NCI-H226 (cell line): ENCODE data around the gene ACOT11.
"Not testable (repeated sequence)": the region's sequence is repeated elsewhere in the genome, so short reads cannot be mapped to it uniquely, and the experiment has no call there.

Experiments
- DNase-seq: peaks from one replicate; pipeline ENCODE4 v3.0.0-alpha.2; 2015

Gene ACOT11

DNA sequence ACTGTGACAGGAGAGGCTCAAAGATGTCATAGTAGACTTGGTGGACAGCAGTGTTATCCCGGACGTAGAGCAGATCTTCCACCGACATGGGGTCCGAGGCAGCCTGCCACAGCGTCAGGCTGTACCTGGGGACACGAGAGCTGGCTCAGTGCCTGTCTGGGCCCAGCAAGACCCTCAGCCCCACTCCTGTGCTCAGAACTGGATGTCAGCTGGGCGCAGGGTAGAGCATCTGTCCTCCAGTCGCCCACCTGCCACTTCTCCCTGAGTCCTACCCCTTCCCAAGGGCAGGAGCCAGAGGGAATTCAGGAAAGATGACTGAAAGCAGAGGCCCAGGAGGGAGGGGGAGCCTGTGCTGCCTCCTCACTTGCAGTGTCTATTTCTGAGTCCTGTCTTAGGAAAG is 63.6 kb downstream of the ACOT11 start:
- no peak for DNase-seq

DNA sequence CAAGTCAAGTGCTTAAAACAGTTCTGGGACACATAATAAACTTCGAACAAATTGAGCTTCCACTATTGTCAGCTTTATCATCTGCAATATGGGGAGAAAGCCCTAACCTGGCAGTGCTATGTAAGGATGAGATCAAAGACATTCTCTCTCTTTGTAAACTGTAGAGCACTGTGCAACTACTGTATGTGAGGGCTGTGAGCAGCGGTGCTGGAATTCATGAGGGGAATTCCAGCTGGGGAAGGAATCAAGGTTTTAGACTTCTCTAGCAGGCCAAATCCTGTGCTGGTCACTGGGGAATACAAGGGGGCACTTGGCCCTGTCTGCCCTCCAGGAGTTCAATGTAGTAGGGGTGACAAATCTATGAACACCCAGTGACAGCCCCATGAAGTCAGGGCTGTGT is 66.0 kb downstream of the ACOT11 start:
- no peak for DNase-seq

- no peak for DNase-seq
Measured at GRCh38 chr1:54614563-54614962, 66.5 kb downstream of the ACOT11 start.

DNA sequence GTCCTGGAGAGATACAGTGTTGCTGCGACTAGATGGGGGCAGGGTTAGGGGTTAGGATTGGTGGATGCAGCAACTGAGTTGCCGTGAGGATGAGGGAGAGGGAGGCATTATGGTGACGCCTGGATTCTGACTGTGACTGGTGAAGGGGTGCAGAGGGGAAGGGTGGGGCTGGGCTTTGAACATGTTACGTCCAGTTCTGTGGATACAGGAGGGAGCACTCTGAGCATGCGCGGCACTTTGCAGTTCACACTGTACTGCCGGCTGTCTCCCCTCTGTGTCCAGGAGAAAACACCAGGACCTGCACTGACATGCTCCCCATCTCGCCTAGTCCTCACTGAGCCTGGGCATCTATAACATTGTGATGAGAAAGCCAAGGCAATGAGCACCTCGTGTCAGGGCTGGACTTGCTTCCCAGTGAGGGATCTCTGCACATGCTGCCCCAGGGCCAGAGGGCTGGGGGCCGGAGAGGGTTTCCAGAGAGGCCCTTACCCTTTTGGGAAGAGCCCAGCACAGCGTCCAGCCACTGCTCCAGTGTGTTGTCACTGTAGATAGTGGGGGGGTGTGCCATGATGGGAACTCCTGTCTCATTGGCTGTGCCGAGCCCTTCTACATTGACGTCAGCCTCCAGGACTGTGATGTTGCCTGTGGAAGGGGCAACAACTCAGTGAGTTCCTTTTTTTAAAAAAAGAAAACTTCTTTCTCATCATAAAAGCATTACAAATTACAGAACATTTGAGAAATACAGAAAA is 67.7 kb downstream of the ACOT11 start:
- DNase-seq = no peak

DNA sequence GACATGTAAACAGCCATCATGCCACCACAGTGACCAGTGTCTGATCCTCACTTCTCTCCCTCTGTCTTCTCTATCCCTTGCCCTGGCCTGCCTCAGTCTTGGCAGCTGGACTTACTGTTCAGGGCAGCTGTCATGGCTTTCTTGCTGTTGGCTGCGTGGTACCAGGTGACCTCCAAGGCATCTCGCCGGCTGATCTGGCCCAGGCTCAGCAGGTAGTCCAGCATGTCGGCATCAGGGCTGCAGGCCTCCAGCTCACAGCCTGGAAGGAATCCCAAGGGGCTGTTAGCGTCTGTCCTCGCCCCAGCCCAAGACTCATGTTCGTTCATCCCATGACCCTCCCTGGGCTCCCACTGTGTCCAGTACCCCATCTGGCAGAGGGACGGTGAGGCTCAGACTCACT is 71.7 kb downstream of the ACOT11 start:
- no peak for DNase-seq

- DNase-seq = no peak
Measured at GRCh38 chr1:54623216-54624007, 75.4 kb downstream of the ACOT11 start, which contains the start of gene FAM151A. TSS of gene FAM151A (minus strand) at chr1:54623525. CDS start at chr1:54623395, 130 bp downstream.

GRCh38 chr1:54624466-54625464 is 76.7 kb downstream of the ACOT11 start:
- no peak for DNase-seq

- no peak for DNase-seq
Measured at GRCh38 chr1:54627196-54627595, 79.2 kb downstream of the ACOT11 start.

GRCh38 chr1:54635804-54636203 is 87.8 kb downstream of the ACOT11 start:
- DNase-seq = not testable (repeated sequence)

DNA sequence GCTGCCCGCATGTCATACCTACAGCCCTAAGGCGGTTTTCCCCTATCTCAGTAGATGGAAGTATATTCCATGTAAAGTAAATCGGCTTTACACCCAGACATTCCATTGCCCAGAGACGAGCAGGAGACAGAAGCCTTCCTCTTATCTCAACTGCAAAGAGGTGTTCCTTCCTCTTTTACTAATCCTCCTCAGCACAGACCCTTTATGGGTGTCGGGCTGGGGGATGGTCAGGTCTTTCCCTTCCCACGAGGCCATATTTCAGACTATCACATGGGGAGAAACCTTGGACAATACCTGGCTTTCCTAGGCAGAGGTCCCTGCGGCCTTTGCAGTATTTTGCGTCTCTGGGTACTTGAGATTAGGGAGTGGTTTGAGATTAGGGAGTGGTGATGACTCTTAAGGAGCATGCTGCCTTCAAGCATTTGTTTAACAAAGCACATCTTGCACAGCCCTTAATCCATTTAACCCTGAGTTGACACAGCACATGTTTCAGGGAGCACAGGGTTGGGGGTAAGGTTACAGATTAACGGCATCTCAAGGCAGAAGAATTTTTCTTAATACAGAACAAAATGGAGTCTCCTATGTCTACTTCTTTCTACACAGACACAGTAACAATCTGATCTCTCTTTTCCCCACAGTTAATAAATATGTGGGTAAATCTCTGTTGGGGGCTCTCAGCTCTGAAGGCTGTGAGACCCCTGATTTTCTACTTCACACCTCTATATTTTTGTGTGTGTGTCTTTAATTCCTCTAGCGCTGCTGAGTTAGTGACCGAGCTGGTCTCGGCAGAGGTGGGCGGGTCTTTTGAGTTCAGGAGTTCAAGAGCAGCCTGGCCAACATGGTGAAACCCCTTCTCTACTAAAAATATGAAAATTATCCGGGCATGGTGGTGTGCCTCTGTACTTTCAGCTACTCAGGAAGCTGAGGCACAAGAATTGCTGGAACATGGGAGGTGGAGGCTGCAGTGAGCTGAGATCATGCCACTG is 88.7 kb downstream of the ACOT11 start:
- DNase-seq = not testable (repeated sequence)

DNA sequence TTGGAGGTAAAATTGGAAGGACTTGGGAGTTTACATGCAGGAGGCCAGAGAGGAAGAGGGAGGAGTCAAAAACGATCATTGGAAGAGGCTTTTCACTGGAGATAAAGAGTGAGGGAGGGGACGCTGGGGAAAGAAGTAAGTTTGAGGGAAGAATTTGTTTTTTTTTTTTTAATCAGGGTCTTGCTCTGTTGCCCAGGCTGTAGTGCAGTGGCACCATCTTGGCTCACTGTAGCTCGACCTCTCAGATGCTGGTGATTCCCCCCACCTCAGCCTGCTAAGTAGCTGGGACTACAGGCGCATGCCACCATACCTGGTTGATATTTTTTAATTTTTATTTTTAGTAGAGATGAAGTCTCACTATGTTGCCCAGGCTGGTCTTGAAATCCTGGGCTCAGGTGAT is 92.3 kb downstream of the ACOT11 start:
- no peak for DNase-seq

- DNase-seq = no peak
Measured at GRCh38 chr1:54640863-54641836, 93.1 kb downstream of the ACOT11 start, which contains the start of gene MROH7. TSS of gene MROH7 (plus strand) at chr1:54641786. CDS start at chr1:54652927, 11,141 bp downstream.

DNA sequence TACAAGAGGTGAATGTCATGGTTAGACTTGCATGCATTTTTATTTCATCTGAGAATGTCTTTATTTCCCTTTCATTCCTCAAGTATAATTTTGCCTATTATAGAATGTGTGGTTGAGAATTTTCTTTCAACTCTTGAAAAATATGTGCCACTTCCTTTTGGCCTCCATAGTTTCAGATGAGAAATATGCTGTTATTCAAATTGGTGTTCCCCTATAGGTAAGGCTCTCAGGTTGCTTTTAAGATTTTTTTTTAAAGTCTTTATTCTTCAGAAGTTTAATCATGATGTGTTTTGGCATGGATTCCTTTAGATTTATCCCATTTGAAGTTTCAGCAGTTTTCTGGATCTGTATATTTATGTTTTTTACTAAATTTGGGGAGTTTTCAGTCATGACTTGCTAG is 95.7 kb downstream of the ACOT11 start:
- DNase-seq = no peak

DNA sequence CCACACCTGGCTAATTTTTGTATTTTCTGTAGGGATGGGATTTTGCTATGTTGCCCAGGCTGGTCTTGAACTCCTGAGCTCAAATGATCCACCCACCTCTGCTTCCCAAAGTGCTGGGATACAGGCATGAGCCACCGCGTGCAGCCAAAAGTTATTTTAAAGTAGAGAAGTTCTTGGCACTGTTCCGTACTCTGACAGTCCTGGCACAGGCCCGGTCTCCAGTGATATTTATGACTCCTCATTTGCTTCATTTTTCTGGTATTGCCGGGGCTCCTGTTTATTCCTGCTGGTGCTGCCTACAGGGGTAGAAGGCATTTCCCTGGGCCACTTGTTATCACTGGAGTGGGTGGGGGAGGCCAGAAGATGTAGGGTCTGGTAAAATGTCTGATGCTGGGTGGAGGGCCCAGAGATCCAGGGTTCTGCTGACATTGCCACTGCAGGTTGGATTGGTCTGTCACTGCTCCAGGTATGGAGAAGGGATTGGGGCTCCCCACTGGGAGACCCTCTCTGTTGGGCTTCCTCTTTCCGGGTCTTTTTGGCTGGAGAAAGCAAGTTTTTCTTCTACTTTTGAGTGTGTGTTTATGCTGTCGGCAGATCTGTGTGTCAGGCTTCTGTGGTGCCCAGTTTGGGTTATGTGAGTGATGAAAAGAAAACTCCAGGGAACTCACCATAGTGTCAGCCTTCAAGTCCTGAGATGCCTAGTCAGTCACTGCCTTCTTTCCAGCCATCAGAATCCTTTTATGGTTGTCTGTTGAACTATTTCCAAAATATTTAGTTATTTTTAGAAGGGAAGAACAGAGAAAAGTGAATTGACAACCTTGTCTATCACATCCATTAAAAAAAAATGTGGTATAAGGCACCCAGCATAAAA is 98.0 kb downstream of the ACOT11 start:
- DNase-seq = no peak

DNA sequence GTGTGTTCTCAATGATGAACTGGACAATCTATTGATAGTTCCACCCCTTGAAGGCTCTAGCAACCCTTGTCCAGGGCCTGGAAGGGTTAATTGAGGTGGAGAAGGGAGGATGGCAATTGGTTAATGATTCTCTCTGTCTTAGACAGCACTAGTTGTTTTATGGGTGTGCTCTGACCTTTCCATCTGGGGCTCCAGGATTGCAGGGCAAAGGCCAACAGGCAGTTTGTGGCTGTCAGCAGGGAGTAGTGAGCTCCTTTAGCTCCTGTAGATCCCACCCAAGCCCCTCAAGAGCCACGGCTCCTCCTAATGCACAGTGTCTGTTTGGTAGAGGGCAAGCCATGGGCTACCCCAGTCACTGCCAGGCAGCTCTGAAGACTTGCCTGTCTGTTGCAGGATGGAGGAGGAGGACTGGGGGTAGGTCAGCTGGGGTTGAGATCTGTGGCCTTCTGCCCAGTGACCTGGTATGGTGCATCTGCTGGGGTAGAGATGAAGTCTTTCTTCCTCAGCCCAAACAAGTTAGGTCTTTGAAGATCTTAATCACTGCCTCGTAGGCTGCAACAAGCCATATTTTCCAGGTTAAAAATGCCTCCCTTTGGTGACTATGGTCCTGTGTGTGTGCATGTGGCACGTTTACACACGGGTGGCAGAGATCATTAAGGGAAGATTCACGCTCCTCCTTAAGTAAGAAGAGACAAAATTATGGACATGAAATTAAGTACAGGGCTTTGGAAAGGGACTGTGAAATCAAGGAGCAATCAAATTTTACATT is 101.3 kb downstream of the ACOT11 start:
- no peak for DNase-seq

DNA sequence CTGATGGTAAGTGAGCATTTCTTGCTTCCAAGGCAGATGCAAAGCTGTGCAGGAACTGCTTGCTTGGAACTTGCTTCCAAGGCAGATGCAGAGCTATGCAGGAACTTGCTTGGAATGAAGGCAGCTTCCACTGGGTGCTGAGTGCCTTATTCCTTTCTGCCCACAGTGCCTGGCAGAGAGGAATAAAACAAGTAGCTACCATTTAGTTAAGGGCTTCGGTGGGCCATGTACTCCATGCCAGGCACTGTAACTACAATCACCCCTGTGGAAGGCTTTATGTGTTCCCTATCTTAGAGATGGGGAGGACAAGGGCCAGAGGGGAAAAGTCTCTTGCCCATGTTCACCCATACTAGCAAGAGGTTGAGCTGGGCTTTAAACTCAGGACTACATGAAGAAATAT is 101.9 kb downstream of the ACOT11 start:
- DNase-seq = no peak

GRCh38 chr1:54650417-54650816 is 102.4 kb downstream of the ACOT11 start:
- DNase-seq = no peak

GRCh38 chr1:54651608-54652007 is 103.6 kb downstream of the ACOT11 start:
- DNase-seq = no peak
